Neural crest cell (in vitro differentiated cells): ENCODE data around the gene CYBRD1. TPM values are rescaled to one million over a fixed set of nuclear protein-coding genes. Genes with fewer than 3 reads are reported as not detected.

Experiments
- DNase-seq: peaks from one replicate; pipeline ENCODE4 v3.0.0; 2021; ENCODE audit warnings: low read depth, mixed read lengths, low spot score
- H3K27ac Mint-ChIP-seq: one replicate; pipeline ENCODE4 v1.8.0; 2021; ENCODE audit warnings: mild to moderate bottlenecking, mixed read lengths; ENCODE audit not compliant: unreplicated experiment
- H3K27me3 Mint-ChIP-seq: 2 replicates; pipeline ENCODE4 v1.8.0; 2021; ENCODE audit warnings: low read depth, mild to moderate bottlenecking, mixed read lengths
- H3K36me3 Mint-ChIP-seq: 2 replicates; pipeline ENCODE4 v1.8.0; 2021; ENCODE audit warnings: low read depth, mild to moderate bottlenecking, mixed read lengths
- H3K4me1 Mint-ChIP-seq: 2 replicates; pipeline ENCODE4 v1.8.0; 2021; ENCODE audit warnings: mixed read lengths
- H3K4me3 Mint-ChIP-seq: one replicate; pipeline ENCODE4 v1.8.0; 2021; ENCODE audit warnings: mild to moderate bottlenecking, mixed read lengths
- H3K9me3 Mint-ChIP-seq: 2 replicates; pipeline ENCODE4 v1.8.0; 2021; ENCODE audit warnings: mixed read lengths
- CTCF ChIP-seq: fragments of 200-600 bp; sonication (generic); conservative IDR thresholded peaks from 2 replicates; pipeline ENCODE4 v1.5.0; 2021; ENCODE audit warnings: antibody characterized with exemption, mild to moderate bottlenecking
- total RNA-seq: library from RNA; stranded (reverse); gene quantifications from 2 replicates; pipeline ENCODE4 v1.2.1, GENCODE V29; 2021

Gene CYBRD1
- total RNA-seq, 1 donor from 2014 or later: 11.8 TPM

- H3K27ac Mint-ChIP-seq: no peak overlapping the region
- no peak overlapping the region for H3K4me3 Mint-ChIP-seq
- no peaks in the 10 kb centered on the region for H3K9me3 Mint-ChIP-seq
- H3K4me1 Mint-ChIP-seq: no peaks in the 10 kb centered on the region
- H3K36me3 Mint-ChIP-seq: no peaks in the 10 kb centered on the region
- no peaks in the 10 kb centered on the region for H3K27me3 Mint-ChIP-seq
- no peak for TF ChIP-seq CTCF
- DNase-seq: no peak
Observed at GRCh38 chr2:171547720-171548119, 25.4 kb downstream of the CYBRD1 start.

DNA sequence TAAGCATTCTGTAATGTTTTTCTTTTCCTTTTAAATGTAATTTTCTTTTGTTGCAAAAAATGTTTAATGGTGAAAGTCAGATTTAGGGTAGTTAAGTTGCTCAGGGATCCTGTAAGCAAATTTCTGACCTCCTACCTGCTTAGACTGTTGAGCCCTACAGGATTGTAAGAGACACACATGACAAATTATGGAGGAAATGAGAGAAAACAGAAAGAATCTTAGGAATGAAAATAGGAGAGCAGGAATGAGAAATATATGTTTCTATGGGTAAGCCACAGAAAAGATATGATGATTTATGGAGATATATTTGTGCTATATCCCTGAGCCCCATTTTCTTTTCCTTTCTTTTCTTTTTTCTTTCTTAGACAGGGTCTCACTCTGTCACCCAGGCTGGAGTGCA, 28.3 kb downstream of the CYBRD1 start:
- H3K36me3 Mint-ChIP-seq: no peaks in the 10 kb centered on the region
- no peak for TF ChIP-seq CTCF
- no peaks in the 10 kb centered on the region for H3K4me1 Mint-ChIP-seq
- no peak for DNase-seq
- no peaks in the 10 kb centered on the region for H3K9me3 Mint-ChIP-seq
- H3K27me3 Mint-ChIP-seq: no peaks in the 10 kb centered on the region
- no peak overlapping the region for H3K27ac Mint-ChIP-seq
- no peak overlapping the region for H3K4me3 Mint-ChIP-seq

- no peaks in the 10 kb centered on the region for H3K9me3 Mint-ChIP-seq
- no peak for TF ChIP-seq CTCF
- H3K4me3 Mint-ChIP-seq: no peak overlapping the region
- no peaks in the 10 kb centered on the region for H3K27me3 Mint-ChIP-seq
- DNase-seq: no peak
- H3K4me1 Mint-ChIP-seq: no peaks in the 10 kb centered on the region
- H3K36me3 Mint-ChIP-seq: no peaks in the 10 kb centered on the region
- no peak overlapping the region for H3K27ac Mint-ChIP-seq
Observed at GRCh38 chr2:171551836-171552235, 29.6 kb downstream of the CYBRD1 start.

GRCh38 chr2:171553236-171553635, 31.0 kb downstream of the CYBRD1 start:
- Mint-ChIP-seq H3K4me3 (no peak overlapping the region), H3K4me1 (peaks cover 6% of the 10 kb centered on the region), H3K27ac (no peak overlapping the region), H3K27me3 (no peaks in the 10 kb centered on the region), H3K36me3 (no peaks in the 10 kb centered on the region), H3K9me3 (no peaks in the 10 kb centered on the region)
- TF ChIP-seq CTCF: no peak
- no peak for DNase-seq

GRCh38 chr2:171553858-171554257, 31.6 kb downstream of the CYBRD1 start:
- no peaks in the 10 kb centered on the region for H3K9me3 Mint-ChIP-seq
- TF ChIP-seq CTCF: no peak
- H3K27me3 Mint-ChIP-seq: no peaks in the 10 kb centered on the region
- H3K36me3 Mint-ChIP-seq: no peaks in the 10 kb centered on the region
- H3K27ac Mint-ChIP-seq: no peak overlapping the region
- peaks cover 6% of the 10 kb centered on the region for H3K4me1 Mint-ChIP-seq
- no peak for DNase-seq
- no peak overlapping the region for H3K4me3 Mint-ChIP-seq
